SK-MEL-5 (cell line): ENCODE data around the gene KPNA6. TPM values are rescaled to one million over a fixed set of nuclear protein-coding genes. Genes with fewer than 3 reads are reported as not detected.
"Not testable (repeated sequence)": the region's sequence is repeated elsewhere in the genome, so short reads cannot be mapped to it uniquely, and the experiment has no call there.

Experiments used
- DNase-seq: peaks from one replicate; pipeline ENCODE4 v3.0.0-alpha.2; 2016; ENCODE audit warnings: low read depth, low spot score
- in situ Hi-C: cut with HindIII; loops from 2 replicates; pipeline ENCODE4 v1.10.0; 2016; ENCODE audit warnings: low sequenced_read_pairs, high pct_unique_total_duplicates, low pct_unique_long_range_greater_than_20kb
- total RNA-seq: library from RNA; depleted of rRNA; stranded (reverse); fragments of >200 nt; shearing (Covaris generic); gene quantifications from 2 replicates; pipeline ENCODE4 v1.2.3, GENCODE V29; 2014

The KPNA6 gene
- total RNA-seq, 1 experiment from 2014 or later = 33.8 TPM

DNA sequence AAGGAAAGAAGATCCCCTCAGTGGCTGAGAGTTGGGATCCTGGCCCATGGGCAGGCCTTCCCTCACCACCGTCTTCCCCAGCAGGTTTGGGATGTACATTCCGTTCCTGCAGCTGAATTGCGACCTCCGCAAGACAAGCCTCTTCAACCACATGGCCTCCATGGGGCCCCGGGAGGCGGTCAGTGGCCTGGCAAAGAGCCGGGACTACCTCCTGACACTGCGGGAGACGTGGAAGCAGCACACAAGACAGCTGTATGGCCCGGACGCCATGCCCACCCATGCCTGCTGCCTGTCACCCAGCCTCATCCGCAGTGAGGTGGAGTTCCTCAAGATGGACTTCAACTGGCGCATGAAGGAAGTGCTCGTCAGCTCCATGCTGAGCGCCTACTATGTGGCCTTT is 16.3 kb upstream of the KPNA6 start:
- DNase-seq = no peak
- in situ Hi-C loops = no loop called here

DNA sequence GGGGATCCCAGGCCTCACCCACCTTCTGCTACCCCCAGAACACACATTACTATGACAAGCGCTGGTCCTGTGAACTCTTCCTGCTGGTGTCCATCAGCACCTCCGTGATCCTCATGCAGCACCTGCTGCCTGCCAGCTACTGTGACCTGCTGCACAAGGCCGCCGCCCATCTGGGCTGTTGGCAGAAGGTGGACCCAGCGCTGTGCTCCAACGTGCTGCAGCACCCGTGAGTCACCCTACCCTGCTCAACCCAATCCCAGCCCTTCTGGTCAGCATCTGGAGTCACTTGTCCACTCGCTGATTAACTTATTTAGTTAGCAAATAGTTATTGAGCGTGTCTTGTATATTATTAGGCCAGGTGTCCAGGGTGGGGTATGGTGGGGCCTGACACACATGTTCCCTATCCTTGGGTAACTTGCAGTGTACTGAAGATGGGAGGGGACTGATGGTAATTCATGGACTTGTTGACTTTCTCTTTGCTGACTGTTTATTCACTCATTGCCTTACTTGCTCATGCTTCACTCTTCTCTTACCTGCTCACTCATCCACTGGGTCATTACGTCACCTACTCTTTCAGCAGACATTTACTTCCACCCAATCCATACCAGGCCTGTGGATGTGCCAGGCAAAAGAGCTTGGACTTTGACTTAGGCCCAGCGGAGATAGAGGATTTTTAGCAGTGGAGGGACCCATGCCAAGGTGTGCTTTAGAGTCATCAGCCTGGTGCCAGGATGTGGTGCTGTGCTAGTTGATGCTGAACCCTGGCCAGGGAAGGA is 12.9 kb upstream of the KPNA6 start:
- no peak for DNase-seq
- in situ Hi-C loops = no loop called here

- in situ Hi-C loops = no loop called here
Measured at GRCh38 chr1:32099426-32099825, 8.4 kb upstream of the KPNA6 start.

DNA sequence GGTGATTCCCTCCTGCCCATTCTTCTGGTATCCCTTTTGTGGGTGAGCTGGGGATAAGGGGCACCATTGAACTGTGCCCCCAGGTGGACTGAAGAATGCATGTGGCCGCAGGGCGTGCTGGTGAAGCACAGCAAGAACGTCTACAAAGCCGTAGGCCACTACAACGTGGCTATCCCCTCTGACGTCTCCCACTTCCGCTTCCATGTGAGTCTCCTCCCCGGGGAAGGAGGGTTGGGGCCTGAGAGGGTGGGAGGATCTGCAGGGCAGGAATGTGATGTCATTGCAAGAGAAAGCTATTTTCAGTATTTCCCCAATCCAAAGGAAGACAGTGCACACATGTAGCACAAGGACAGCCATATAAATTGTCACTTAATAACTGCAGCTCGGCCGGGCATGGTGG is 7.5 kb upstream of the KPNA6 start:
- in situ Hi-C loops = no loop called here

More at GRCh38 chr1:32099426-32099825, 8.4 kb upstream of the KPNA6 start:
- DNase-seq = no peak

DNA sequence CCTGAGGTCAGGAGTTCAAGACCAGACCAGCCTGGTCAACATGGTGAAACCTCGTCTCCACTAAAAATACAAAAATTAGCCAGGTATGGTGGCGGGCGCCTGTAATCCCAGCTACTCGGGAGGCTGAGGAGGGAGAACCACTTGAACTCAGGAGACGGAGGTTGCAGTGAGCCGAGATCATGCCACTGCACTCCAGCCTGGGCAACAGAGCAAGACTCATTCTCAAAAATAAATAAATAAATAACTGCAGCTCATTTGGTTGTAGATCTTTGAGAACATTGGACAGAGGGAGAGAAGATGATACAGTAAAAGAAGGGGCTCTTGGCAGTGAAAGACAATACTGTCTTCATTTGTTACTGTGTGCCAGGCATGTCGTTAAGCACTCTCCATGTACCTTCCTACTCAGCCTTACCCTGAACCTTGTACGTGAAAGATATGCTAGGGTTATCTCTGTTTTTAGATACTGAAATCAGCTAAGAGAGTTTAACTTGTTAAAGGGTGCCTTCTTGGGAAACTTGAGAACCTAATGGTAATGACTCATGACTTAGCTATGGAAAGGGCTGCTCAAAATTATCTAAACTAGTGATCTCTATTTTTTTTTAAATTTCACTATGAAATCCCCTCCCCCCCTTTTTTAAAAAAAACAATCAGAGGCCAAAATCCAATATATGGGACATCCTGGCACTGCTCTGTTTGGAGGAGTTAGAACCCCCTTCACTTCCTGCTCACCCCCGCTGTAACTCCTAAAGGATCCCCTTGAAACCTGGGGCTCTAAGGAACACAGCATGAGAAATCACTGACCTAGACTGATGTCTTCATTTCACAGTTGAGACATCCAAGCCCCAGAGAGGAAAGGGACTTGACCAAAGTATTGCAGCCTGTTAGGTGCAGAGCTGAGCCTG is 6.8 kb upstream of the KPNA6 start:
- DNase-seq = no peak
- in situ Hi-C loops = no loop called here

More for the DNA sequence above, 7.5 kb upstream of the KPNA6 start:
- DNase-seq = no peak

- in situ Hi-C loops = no loop called here
- DNase-seq = no peak
Measured at GRCh38 chr1:32104127-32104526, 3.7 kb upstream of the KPNA6 start.

DNA sequence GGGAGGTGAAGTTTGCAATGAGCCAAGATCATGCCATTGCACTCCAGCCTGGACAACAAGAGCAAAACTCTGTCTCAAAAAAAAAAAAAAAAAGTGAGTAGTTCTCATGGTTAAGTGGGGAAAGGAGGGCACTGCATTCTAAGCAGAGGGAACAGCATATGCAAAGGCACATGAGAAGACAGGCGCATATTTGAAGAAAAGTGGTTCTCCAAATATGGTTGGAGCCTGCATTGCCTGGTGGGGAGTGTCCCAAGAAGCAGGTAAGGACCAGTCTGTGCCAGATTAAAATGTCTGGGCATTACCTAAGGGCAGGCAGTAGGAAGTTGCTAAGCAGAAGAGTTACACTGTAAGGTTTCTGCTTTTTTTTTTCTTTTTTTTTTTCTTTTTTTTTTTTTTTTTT is 2.5 kb upstream of the KPNA6 start:
- in situ Hi-C loops = no loop called here
- DNase-seq = no peak

- in situ Hi-C loops = no loop called here
- no peak for DNase-seq
Measured at GRCh38 chr1:32106663-32107275, 1.1 kb upstream of the KPNA6 start.

GRCh38 chr1:32111040-32111623 is 3.3 kb downstream of the KPNA6 start:
- DNase-seq = no peak
- in situ Hi-C loops = loop anchor here (10.0 kb wide), 1 partner anchor 54 kb away; no protein-coding TSS in a partner anchor

DNA sequence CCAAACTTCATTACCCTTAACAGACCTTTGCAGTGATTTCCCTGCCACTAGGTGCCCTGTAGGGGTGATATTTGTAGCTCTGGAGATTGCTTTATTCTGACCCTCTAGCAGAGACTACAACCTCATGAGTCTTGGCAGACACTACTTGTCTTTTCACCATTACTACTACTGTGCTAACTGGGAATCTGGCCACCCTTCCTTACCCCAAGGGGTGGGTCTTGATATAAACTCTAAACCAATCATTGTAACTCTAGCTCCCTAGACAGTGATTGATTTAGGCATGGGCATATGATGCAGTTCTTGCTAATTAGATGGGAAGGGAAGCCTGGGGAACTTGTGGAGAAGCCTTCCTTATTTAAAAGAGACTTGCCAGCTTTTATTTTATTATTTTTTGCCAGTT is 3.9 kb downstream of the KPNA6 start:
- peak; percentile 28 for DNase-seq
- in situ Hi-C loops = loop anchor here (10.0 kb wide), 1 partner anchor 53 kb away; no protein-coding TSS in a partner anchor

- DNase-seq = no peak
- in situ Hi-C loops = loop anchor here (10.0 kb wide), 1 partner anchor 52 kb away; no protein-coding TSS in a partner anchor
Measured at GRCh38 chr1:32112806-32113375, 5.0 kb downstream of the KPNA6 start.

GRCh38 chr1:32113436-32113835 is 5.6 kb downstream of the KPNA6 start:
- in situ Hi-C loops = loop anchor here (10.0 kb wide), 1 partner anchor 51 kb away; no protein-coding TSS in a partner anchor
- not testable (repeated sequence) for DNase-seq

- in situ Hi-C loops = loop anchor here (10.0 kb wide), 1 partner anchor 50 kb away; no protein-coding TSS in a partner anchor
- DNase-seq = no peak
Measured at GRCh38 chr1:32114420-32114819, 6.6 kb downstream of the KPNA6 start.

DNA sequence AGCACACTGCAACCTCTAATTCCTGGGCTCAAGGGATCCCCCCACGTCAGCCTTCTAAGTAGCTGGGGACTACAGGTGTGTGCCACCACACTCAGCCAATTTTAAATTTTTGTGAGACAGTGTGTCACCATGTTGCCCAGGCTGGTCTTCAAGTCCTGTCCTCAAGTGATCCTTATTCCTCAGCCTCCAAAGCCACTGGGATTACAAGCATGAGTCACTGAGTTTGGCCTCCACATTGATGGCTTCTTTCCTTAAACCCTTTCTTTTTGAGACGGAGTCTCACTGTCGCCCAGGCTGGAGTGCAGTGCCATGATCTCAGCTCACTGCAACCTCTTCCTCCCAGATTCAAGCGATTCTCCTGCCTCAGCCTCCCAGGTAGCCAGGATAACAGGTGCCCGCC is 7.6 kb downstream of the KPNA6 start:
- in situ Hi-C loops = loop anchor here (10.0 kb wide), 1 partner anchor 49 kb away; no protein-coding TSS in a partner anchor
- no peak for DNase-seq

GRCh38 chr1:32116531-32116930 is 8.7 kb downstream of the KPNA6 start:
- no peak for DNase-seq
- in situ Hi-C loops = loop anchor here (10.0 kb wide), 1 partner anchor 48 kb away; no protein-coding TSS in a partner anchor

GRCh38 chr1:32122151-32122550 is 14.3 kb downstream of the KPNA6 start:
- no peak for DNase-seq
- in situ Hi-C loops = no loop called here

- in situ Hi-C loops, DNase-seq: not testable (repeated sequence)
Measured at GRCh38 chr1:32123361-32123760, 15.5 kb downstream of the KPNA6 start.
